GM15510 (cell line): Measurements from ENCODE around the gene GALNT13.

Experiments
- POLR2A ChIP-seq: IDR thresholded peaks from 3 replicates; pipeline ENCODE4 v1.6.1; 2011; ENCODE audit warnings: borderline replicate concordance; ENCODE audit not compliant: insufficient read length; ENCODE audit errors: extremely low read depth

Gene GALNT13

GRCh38 chr2:154203902-154204301, 332.2 kb downstream of the GALNT13 start:
- no peak for TF ChIP-seq POLR2A

GRCh38 chr2:154207288-154208047, 335.7 kb downstream of the GALNT13 start:
- no peak for TF ChIP-seq POLR2A

GRCh38 chr2:154223726-154224125, 352.0 kb downstream of the GALNT13 start:
- no peak for TF ChIP-seq POLR2A

- no peak for TF ChIP-seq POLR2A
Observed at GRCh38 chr2:154226931-154227330, 355.2 kb downstream of the GALNT13 start.

GRCh38 chr2:154228566-154229280, 357.0 kb downstream of the GALNT13 start:
- no peak for TF ChIP-seq POLR2A

GRCh38 chr2:154229966-154230365, 358.2 kb downstream of the GALNT13 start:
- no peak for TF ChIP-seq POLR2A

GRCh38 chr2:154231021-154231420, 359.3 kb downstream of the GALNT13 start:
- no peak for TF ChIP-seq POLR2A

GRCh38 chr2:154233231-154233630, 361.5 kb downstream of the GALNT13 start:
- no peak for TF ChIP-seq POLR2A

- no peak for TF ChIP-seq POLR2A
Observed at GRCh38 chr2:154238252-154238651, 366.5 kb downstream of the GALNT13 start.

GRCh38 chr2:154240316-154240715, 368.6 kb downstream of the GALNT13 start:
- TF ChIP-seq POLR2A: no peak

GRCh38 chr2:154240921-154241379, 369.2 kb downstream of the GALNT13 start:
- TF ChIP-seq POLR2A: no peak

GRCh38 chr2:154242687-154243086, 371.0 kb downstream of the GALNT13 start:
- no peak for TF ChIP-seq POLR2A

GRCh38 chr2:154243685-154244084, 372.0 kb downstream of the GALNT13 start:
- no peak for TF ChIP-seq POLR2A

GRCh38 chr2:154244932-154245331, 373.2 kb downstream of the GALNT13 start:
- no peak for TF ChIP-seq POLR2A

GRCh38 chr2:154247503-154247902, 375.8 kb downstream of the GALNT13 start:
- TF ChIP-seq POLR2A: no peak

- TF ChIP-seq POLR2A: no peak
Observed at GRCh38 chr2:154256136-154256535, 384.4 kb downstream of the GALNT13 start.
